IPS-NIHi7 (cell line): ENCODE data around the gene CERKL.

ENCODE experiments used
- DNase-seq: peaks from one replicate; pipeline ENCODE4 v3.0.0; 2012; ENCODE audit warnings: mixed read lengths; ENCODE audit errors: extremely low spot score

The CERKL gene

GRCh38 chr2:181516992-181517391 lies 139.9 kb downstream of the CERKL start:
- no peak for DNase-seq

DNA sequence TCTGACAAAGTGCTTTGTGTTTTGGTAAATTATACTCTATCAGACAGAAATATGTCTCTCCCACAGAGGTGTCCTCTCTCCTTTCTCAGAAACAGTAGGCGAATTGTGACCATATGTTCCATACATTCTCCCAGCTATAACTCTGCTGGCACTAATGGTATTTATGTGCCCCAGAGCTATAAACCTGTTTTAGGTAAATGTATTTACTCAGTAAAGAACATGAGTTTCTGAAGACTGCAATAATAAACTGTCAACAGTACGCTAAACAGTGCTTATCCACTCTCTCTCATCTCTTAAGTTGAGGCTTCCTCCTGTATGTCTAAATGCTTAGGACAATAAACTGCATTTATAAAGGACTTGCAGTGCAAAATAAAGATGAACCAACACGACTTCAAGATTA lies 141.2 kb downstream of the CERKL start:
- DNase-seq, result no peak

DNA sequence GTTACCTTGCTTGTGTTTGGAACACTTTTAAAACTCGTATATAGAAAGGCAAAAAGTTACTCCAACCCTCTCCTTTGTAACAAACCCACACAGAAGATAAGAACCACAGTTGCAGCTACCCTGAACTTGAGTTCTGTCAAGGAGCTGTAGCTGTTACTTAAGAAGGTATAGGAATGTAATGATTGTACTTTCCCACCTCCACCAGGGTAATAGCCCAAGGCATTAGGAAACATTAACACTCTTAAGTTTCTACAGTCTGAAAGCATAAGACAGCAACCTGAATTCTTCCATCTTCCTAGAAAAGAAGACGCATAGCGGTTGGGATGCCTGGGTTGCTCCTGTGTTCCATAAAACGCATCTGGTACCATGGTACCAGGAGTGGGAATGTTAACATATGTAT lies 156.7 kb downstream of the CERKL start:
- DNase-seq, result no peak

- no peak for DNase-seq
These were observed 157.7 kb downstream of the CERKL start for GRCh38 chr2:181499231-181499630.
